GM21360 (cell line): ENCODE measurements around the gene RASL12.
"Not testable (repeated sequence)": the region's sequence is repeated elsewhere in the genome, so short reads cannot be mapped to it uniquely, and the experiment has no call there.

Experiments
- ATAC-seq: cut with Tn5 transposase; IDR thresholded peaks from one replicate; pipeline ENCODE4 v1.9.1; 2021; ENCODE audit warnings: mild to moderate bottlenecking, moderate library complexity; ENCODE audit not compliant: unreplicated experiment

The RASL12 gene

GRCh38 chr15:65032801-65033537, 34.8 kb downstream of the RASL12 start:
- peak; percentile 37 for ATAC-seq

GRCh38 chr15:65029736-65030208, 38.0 kb downstream of the RASL12 start:
- ATAC-seq = no peak

- peak; percentile 81 for ATAC-seq
These were observed 38.7 kb downstream of the RASL12 start, which contains the start of gene MTFMT for GRCh38 chr15:65028921-65029735. Gene MTFMT (minus strand): TSS chr15:65029639. CDS start chr15:65029613, 26 bp downstream.

- no peak for ATAC-seq
These were observed 39.5 kb downstream of the RASL12 start for GRCh38 chr15:65028338-65028737.

- ATAC-seq = no peak
These were observed 40.2 kb downstream of the RASL12 start for GRCh38 chr15:65027593-65027992.

GRCh38 chr15:65026756-65027155, 41.0 kb downstream of the RASL12 start:
- no peak for ATAC-seq

GRCh38 chr15:65021488-65021887, 46.3 kb downstream of the RASL12 start:
- no peak for ATAC-seq

- ATAC-seq = no peak
These were observed 47.4 kb downstream of the RASL12 start for GRCh38 chr15:65020419-65020818.

- ATAC-seq = not testable (repeated sequence)
These were observed 56.6 kb downstream of the RASL12 start for GRCh38 chr15:65011198-65011597.

- ATAC-seq = no peak
These were observed 58.8 kb downstream of the RASL12 start for GRCh38 chr15:65008983-65009382.

GRCh38 chr15:65006876-65007275, 60.9 kb downstream of the RASL12 start:
- no peak for ATAC-seq

- no peak for ATAC-seq
These were observed 62.8 kb downstream of the RASL12 start for GRCh38 chr15:65004993-65005392.
